K562 (cell line): ENCODE measurements around the gene OR51T1. TPM values are rescaled to one million over a fixed set of nuclear protein-coding genes. Genes with fewer than 3 reads are reported as not detected.
A peak's percentile ranks its signal among the peaks of the same experiment; 100 is the strongest.

Source experiments
- CBFA2T3 ChIP-seq: fragments of 450-650 bp; IDR thresholded peaks from 2 replicates; pipeline ENCODE4 v1.6.1; 2017
- CEBPG ChIP-seq, 3 experiments: fragments of 200-800 bp in 1 of 3; sonication (Bioruptor generic) in 1 of 3; sonication (generic) in 1 of 3; formaldehyde crosslinking in 1 of 3; IDR thresholded peaks in 2 of 3; conservative IDR thresholded peaks in 1 of 3; 2 replicates each; pipeline versions ENCODE4 v1.6.1 to v1.8.0; 2016 to 2022; ENCODE audit warnings: missing compliant biosample characterization in 2 of 3, missing genetic modification characterization in 2 of 3, mild to moderate bottlenecking in 1 of 3, missing genetic modification reagents in 1 of 3
- DPF2 ChIP-seq: fragments of 450-650 bp; IDR thresholded peaks from 2 replicates; pipeline ENCODE4 v1.6.1; 2016
- EWSR1 ChIP-seq: fragments of 450-650 bp; IDR thresholded peaks from 2 replicates; pipeline ENCODE4 v1.6.1; 2018; ENCODE audit warnings: borderline replicate concordance, mild to moderate bottlenecking, low read depth, moderate library complexity; ENCODE audit not compliant: partially characterized antibody
- KLF16 ChIP-seq: IDR thresholded peaks from 2 replicates; pipeline ENCODE4 v1.6.1; 2016; ENCODE audit warnings: antibody characterized with exemption
- NR2C2 ChIP-seq, 2 experiments: fragments of 200-800 bp in 1 of 2; sonication (Bioruptor generic) in 1 of 2; sonication (generic) in 1 of 2; formaldehyde crosslinking in 1 of 2; IDR thresholded peaks; 2 replicates each; pipeline versions ENCODE4 v1.6.1 to v1.8.0; 2016 to 2022; ENCODE audit warnings: mild to moderate bottlenecking in 1 of 2, missing compliant biosample characterization in 1 of 2, missing genetic modification characterization in 1 of 2, missing genetic modification reagents in 1 of 2
- RNF2 ChIP-seq: sonication (generic); IDR thresholded peaks from 2 replicates; pipeline ENCODE4 v1.6.1; 2016
- SMARCA4 ChIP-seq: fragments of 450-650 bp; IDR thresholded peaks from 2 replicates; pipeline ENCODE4 v1.6.1; 2016
- SPI1 ChIP-seq: IDR thresholded peaks from 2 replicates; pipeline ENCODE4 v1.6.1; 2011; ENCODE audit warnings: low read depth, low read length, control low read depth, borderline replicate concordance
- TAF7 ChIP-seq: fragments of 450-650 bp; IDR thresholded peaks from 2 replicates; pipeline ENCODE4 v1.6.1; 2016; ENCODE audit warnings: missing genetic modification characterization, missing compliant biosample characterization
- TAL1 ChIP-seq: fragments of 450-650 bp; IDR thresholded peaks from 2 replicates; pipeline ENCODE4 v1.6.1; 2016; ENCODE audit warnings: mild to moderate bottlenecking
- TCF3 ChIP-seq: sonication (generic); formaldehyde crosslinking; IDR thresholded peaks from 2 replicates; pipeline ENCODE4 v1.4.0; 2020; ENCODE audit warnings: mild to moderate bottlenecking, missing genetic modification reagents
- WHSC1 ChIP-seq: IDR thresholded peaks from one replicate; pipeline ENCODE4 v1.6.1; 2012; ENCODE audit warnings: low read length, control low read depth, inconsistent platforms
- polyA plus RNA-seq, 8 experiments: library from polyadenylated mRNA; depleted of rRNA in 4 of 8; stranded (reverse) in 5 of 8; unstranded in 3 of 8; fragments of >200 nt; fragmentation: Nextera tagmentation in 2 of 8; fragmentation: Illumina TruSeq in 1 of 8; extraction: Ambion mirVana in 2 of 8; extraction: Trizol in 1 of 8; gene quantifications; 2 replicates each; pipeline versions ENCODE4 v1.2.1 to v1.2.3, GENCODE V29; 2011 to 2014; ENCODE audit warnings: inconsistent platforms in 1 of 8, missing spikeins in 1 of 8
- total RNA-seq, 7 experiments: library from RNA; depleted of rRNA in 6 of 7; stranded (reverse); fragments of >200 nt in 6 of 7; fragmentation: Illumina TruSeq in 2 of 7; extraction: Trizol in 2 of 7; gene quantifications; 2 replicates each; pipeline versions ENCODE4 v1.2.1 to v1.2.3, GENCODE V29; 2011 to 2021; ENCODE audit warnings: low replicate concordance in 1 of 7

Gene OR51T1
- total and polyA plus RNA-seq, 9 of the 15 experiments (the other 6 are each of a cell fraction or from before 2014, with no cell fraction given), result not detected

DNA sequence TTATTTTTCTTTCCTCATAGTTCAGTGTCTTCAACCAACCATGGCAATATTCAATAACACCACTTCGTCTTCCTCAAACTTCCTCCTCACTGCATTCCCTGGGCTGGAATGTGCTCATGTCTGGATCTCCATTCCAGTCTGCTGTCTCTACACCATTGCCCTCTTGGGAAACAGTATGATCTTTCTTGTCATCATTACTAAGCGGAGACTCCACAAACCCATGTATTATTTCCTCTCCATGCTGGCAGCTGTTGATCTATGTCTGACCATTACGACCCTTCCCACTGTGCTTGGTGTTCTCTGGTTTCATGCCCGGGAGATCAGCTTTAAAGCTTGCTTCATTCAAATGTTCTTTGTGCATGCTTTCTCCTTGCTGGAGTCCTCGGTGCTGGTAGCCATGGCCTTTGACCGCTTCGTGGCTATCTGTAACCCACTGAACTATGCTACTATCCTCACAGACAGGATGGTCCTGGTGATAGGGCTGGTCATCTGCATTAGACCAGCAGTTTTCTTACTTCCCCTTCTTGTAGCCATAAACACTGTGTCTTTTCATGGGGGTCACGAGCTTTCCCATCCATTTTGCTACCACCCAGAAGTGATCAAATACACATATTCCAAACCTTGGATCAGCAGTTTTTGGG, at the start of gene OR51T1 (continued):
- no peak for TF ChIP-seq EWSR1
- TF ChIP-seq SMARCA4, result peak; percentile 60; the same call in 1 of the 2 replicates
- no peak for TF ChIP-seq TAF7
- TF ChIP-seq DPF2, result peak; percentile 58; the same call in 1 of the 2 replicates
- 0 out of 2 replicates have a peak, but pooled peaks have one; percentile 5 for TF ChIP-seq SPI1
- TF ChIP-seq CBFA2T3, result peak; percentile 78
- no peak for TF ChIP-seq NR2C2 (CRISPR knock-in tag; IDR thresholded peaks at IDR 0.05)
- TF ChIP-seq NR2C2 (tag; IDR thresholded peaks at IDR 0.05), result peak; percentile 14; the same call in 1 of the 2 replicates
- TF ChIP-seq CEBPG (CRISPR knock-in tag; IDR thresholded peaks at IDR 0.05), result no peak
- TF ChIP-seq CEBPG (tag; conservative IDR thresholded peaks at IDR 0.05 in 1 of 2, IDR thresholded peaks at IDR 0.05 in 1 of 2), result no peak
- TF ChIP-seq TCF3 (CRISPR knock-in tag), result peak; percentile 66
- TF ChIP-seq KLF16, result peak; percentile 60; the same call in 1 of the 2 replicates
- TF ChIP-seq TAL1, result peak; percentile 63; the same call in 1 of the 2 replicates
- no peak for TF ChIP-seq WHSC1
- peak; percentile 49; the same call in 1 of the 2 replicates for TF ChIP-seq RNF2
- TF ChIP-seq, all 486 proteins: peak for 23
